Upper lobe of left lung (tissue), 6 donors: ENCODE results near the gene G6PC3. TPM values are rescaled to one million over a fixed set of nuclear protein-coding genes. Genes with fewer than 3 reads are reported as not detected.

ENCODE experiments used
- ATAC-seq, 2 donors: fragments of 200-7000 bp; cut with Tn5 transposase; one replicate each; pipeline ENCODE4 v1.9.1; 2022; ENCODE audit warnings: mild to moderate bottlenecking in 2 of 2, moderate library complexity in 2 of 2; ENCODE audit not compliant: low FRiP score in 2 of 2
- DNase-seq, 2 donors: peaks; one replicate each; pipeline ENCODE4 v3.0.0-alpha.2; 2019 to 2020
- H3K27ac ChIP-seq, 4 donors: fragments of 200-600 bp; sonication (generic); one replicate each; pipeline ENCODE4 v1.5.1; 2016 to 2019
- H3K27me3 ChIP-seq, 4 donors: fragments of 200-600 bp; sonication (generic); one replicate each; pipeline ENCODE4 v1.5.1; 2017 to 2019
- H3K36me3 ChIP-seq, 4 donors: fragments of 200-600 bp; sonication (generic); one replicate each; pipeline ENCODE4 v1.5.1; 2016 to 2019
- H3K4me1 ChIP-seq, 4 donors: fragments of 200-600 bp; sonication (generic); one replicate each; pipeline ENCODE4 v1.5.1; 2018 to 2019
- H3K4me3 ChIP-seq, 4 donors: fragments of 200-600 bp; sonication (generic); one replicate each; pipeline ENCODE4 v1.5.1; 2017 to 2019; ENCODE audit warnings: mild to moderate bottlenecking in 2 of 4, moderate library complexity in 1 of 4
- H3K9me3 ChIP-seq, 4 donors: fragments of 200-600 bp; sonication (generic); one replicate each; pipeline ENCODE4 v1.5.1; 2018 to 2019
- EP300 ChIP-seq, 4 donors: sonication (generic); formaldehyde crosslinking; IDR thresholded peaks; one replicate each; pipeline ENCODE4 v1.5.1; 2017; ENCODE audit warnings: antibody characterized with exemption in 4 of 4, control low read depth in 2 of 4
- POLR2A ChIP-seq, 4 donors: fragments of 450-650 bp; IDR thresholded peaks; one replicate each; pipeline ENCODE4 v1.5.1; 2016 to 2017; ENCODE audit warnings: antibody characterized with exemption in 4 of 4, mild to moderate bottlenecking in 2 of 4
- POLR2AphosphoS5 ChIP-seq, 2 donors: sonication (generic); formaldehyde crosslinking; IDR thresholded peaks; one replicate each; pipeline ENCODE4 v1.5.1; 2017; ENCODE audit warnings: antibody characterized with exemption in 2 of 2
- WGBS, 2 donors: methylation state at CpG; one replicate each; pipeline ENCODE4 v1.1.5; 2017 to 2018; 5-methylcytosine and 5-hydroxymethylcytosine counted together
- total RNA-seq, 6 donors: library from RNA; depleted of rRNA in 4 of 6; stranded (reverse); fragments of >200 nt in 4 of 6; gene quantifications; one replicate each; pipeline versions ENCODE4 v1.1.0 to v1.2.1, GENCODE V29; 2016 to 2021
- TF ChIP-seq, protein P1 (sequence below), 6 experiments: fragments of 450-650 bp in 4 of 6; fragments of 200-600 bp in 2 of 6; sonication (generic) in 2 of 6; IDR thresholded peaks; one replicate each; pipeline ENCODE4 v1.5.1; 2016 to 2019; ENCODE audit warnings: antibody characterized with exemption in 6 of 6
- donor health status: DM: no; HTN: no; CAD: no; lungs with moderate emphysema.
- donor health status: DM: no; HTN: yes; CAD: no; lungs with severe emphysema.

The G6PC3 gene
- total RNA-seq, 6 donors from 2014 or later, result 16.8 to 63.0 (median 33.8) TPM

DNA sequence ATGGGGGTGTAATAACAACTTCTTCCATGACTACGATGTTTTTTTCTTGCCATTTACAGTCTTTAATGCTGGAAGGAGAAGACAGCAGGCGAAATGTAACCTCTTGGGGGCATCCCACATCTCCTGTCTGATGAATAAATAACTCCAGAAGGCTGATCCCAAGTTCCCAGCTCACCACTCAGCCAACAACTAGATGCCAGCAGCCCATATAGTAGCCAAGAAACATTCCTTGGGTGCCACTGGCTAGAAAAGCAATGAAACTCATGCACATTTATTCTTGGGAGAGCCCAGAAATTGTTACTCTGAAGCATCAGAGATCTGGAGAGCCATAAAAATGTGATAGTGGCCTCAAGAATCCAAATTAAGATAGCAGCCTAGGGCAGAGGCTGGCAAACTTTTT lies 33.1 kb upstream of the G6PC3 start:
- no peak for DNase-seq
- Histone ChIP-seq H3K9me3 (no peaks in the 10 kb centered on the region), H3K36me3 (peaks cover 12 to 53% (median 32%) of the 10 kb centered on the region in 4 donors), H3K4me1 (peaks cover 17 to 24% (median 19%) of the 10 kb centered on the region in 4 donors), H3K27me3 (no peaks in the 10 kb centered on the region), H3K27ac (no peak overlapping the region), H3K4me3 (no peak overlapping the region)
- 95 to 97% methylated on average over 2 of the region's 2 CpGs for WGBS, 2 donors
- no peak for ATAC-seq
- TF ChIP-seq, protein P1, sequence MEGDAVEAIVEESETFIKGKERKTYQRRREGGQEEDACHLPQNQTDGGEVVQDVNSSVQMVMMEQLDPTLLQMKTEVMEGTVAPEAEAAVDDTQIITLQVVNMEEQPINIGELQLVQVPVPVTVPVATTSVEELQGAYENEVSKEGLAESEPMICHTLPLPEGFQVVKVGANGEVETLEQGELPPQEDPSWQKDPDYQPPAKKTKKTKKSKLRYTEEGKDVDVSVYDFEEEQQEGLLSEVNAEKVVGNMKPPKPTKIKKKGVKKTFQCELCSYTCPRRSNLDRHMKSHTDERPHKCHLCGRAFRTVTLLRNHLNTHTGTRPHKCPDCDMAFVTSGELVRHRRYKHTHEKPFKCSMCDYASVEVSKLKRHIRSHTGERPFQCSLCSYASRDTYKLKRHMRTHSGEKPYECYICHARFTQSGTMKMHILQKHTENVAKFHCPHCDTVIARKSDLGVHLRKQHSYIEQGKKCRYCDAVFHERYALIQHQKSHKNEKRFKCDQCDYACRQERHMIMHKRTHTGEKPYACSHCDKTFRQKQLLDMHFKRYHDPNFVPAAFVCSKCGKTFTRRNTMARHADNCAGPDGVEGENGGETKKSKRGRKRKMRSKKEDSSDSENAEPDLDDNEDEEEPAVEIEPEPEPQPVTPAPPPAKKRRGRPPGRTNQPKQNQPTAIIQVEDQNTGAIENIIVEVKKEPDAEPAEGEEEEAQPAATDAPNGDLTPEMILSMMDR (IDR thresholded peaks at IDR 0.05), result no peak
- no peak for TF ChIP-seq POLR2AphosphoS5 (IDR thresholded peaks at IDR 0.05)
- TF ChIP-seq EP300 (IDR thresholded peaks at IDR 0.05), result no peak
- no peak for TF ChIP-seq POLR2A (IDR thresholded peaks at IDR 0.05)

- peaks cover 12 to 44% (median 28%) of the 10 kb centered on the region in 4 donors for H3K36me3 ChIP-seq
- peaks cover 25 to 35% (median 29%) of the 10 kb centered on the region in 4 donors for H3K4me1 ChIP-seq
- TF ChIP-seq, protein P1 (IDR thresholded peaks at IDR 0.05), result no peak
- no peak for TF ChIP-seq EP300 (IDR thresholded peaks at IDR 0.05)
- no peak for TF ChIP-seq POLR2AphosphoS5 (IDR thresholded peaks at IDR 0.05)
- no peaks in the 10 kb centered on the region for H3K27me3 ChIP-seq
- DNase-seq, result no peak
- WGBS, 2 donors, result 89 to 91% methylated on average over 3 of the region's 3 CpGs
- ATAC-seq, result no peak
- H3K27ac ChIP-seq, result no peak overlapping the region
- no peak overlapping the region for H3K4me3 ChIP-seq
- H3K9me3 ChIP-seq, result no peaks in the 10 kb centered on the region
These were observed 31.9 kb upstream of the G6PC3 start for GRCh38 chr17:44038604-44039011.

GRCh38 chr17:44039829-44040635 lies 30.5 kb upstream of the G6PC3 start:
- ATAC-seq (no peak), DNase-seq (no peak)
- Histone ChIP-seq H3K27ac (peak overlapping the region; percentile 22 to 69 (median 53)), H3K9me3 (no peaks in the 10 kb centered on the region), H3K4me1 (peaks cover 37 to 45% (median 39%) of the 10 kb centered on the region in 4 donors), H3K27me3 (no peaks in the 10 kb centered on the region), H3K4me3 (no peak overlapping the region), H3K36me3 (peaks cover 12 to 35% (median 24%) of the 10 kb centered on the region in 4 donors)
- 65 to 66% methylated on average over 6 of the region's 6 CpGs for WGBS, 2 donors
- no peak for TF ChIP-seq POLR2AphosphoS5 (IDR thresholded peaks at IDR 0.05)
- TF ChIP-seq, protein P1 (IDR thresholded peaks at IDR 0.05), result no peak
- TF ChIP-seq EP300 (IDR thresholded peaks at IDR 0.05), result no peak
- no peak for TF ChIP-seq POLR2A (IDR thresholded peaks at IDR 0.05)

DNA sequence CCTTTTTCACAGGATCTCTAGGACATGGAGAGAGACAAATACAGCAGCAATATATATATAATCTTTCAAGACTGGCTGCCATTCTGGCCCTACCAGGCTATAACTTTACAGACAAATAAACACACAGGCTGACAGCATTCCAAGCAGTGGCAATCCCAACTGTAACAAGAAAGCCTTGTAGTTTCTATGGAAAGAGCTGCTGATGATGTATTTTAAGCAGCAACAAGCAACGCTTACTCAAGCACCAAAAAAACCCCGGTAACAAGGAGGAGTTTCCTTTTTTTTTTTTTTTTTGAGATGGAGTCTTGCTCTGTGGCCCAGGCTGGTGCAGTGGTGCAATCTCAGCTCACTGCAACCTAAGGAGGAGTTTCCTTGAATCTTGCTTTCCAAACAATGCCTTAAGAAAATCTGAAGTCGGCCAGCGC lies 27.3 kb upstream of the G6PC3 start:
- TF ChIP-seq EP300 (IDR thresholded peaks at IDR 0.05), result no peak
- no peak for TF ChIP-seq POLR2AphosphoS5 (IDR thresholded peaks at IDR 0.05)
- TF ChIP-seq, protein P1 (IDR thresholded peaks at IDR 0.05), result no peak
- no peak for TF ChIP-seq POLR2A (IDR thresholded peaks at IDR 0.05)
- 29 to 41% methylated on average over 4 of the region's 4 CpGs for WGBS, 2 donors
- ATAC-seq (peak in 1 of 2 donors; percentile 71), DNase-seq (no peak)
- H3K4me3 ChIP-seq, result no peak overlapping the region
- H3K9me3 ChIP-seq, result no peaks in the 10 kb centered on the region
- H3K36me3 ChIP-seq, result peaks cover 0 to 31% (median 7%) of the 10 kb centered on the region in 4 donors
- peaks cover 37 to 45% (median 39%) of the 10 kb centered on the region in 4 donors for H3K4me1 ChIP-seq
- no peaks in the 10 kb centered on the region for H3K27me3 ChIP-seq
- peak overlapping the region in 3 of 4 donors; percentile 15 to 64 (median 53) for H3K27ac ChIP-seq
